Prostate gland (tissue), 2 donors: ENCODE results near the gene MT2A.

Source experiments
- CTCF ChIP-seq, 4 experiments: fragments of 200-600 bp in 2 of 4; fragments of 450-650 bp in 2 of 4; sonication (generic) in 2 of 4; IDR thresholded peaks; 1 replicate in 3 of 4; 2 replicates in 1 of 4; pipeline ENCODE4 v1.5.1; 2016 to 2019; ENCODE audit warnings: antibody characterized with exemption in 4 of 4, mild to moderate bottlenecking in 2 of 4, moderate library complexity in 2 of 4
- POLR2AphosphoS5 ChIP-seq: sonication (generic); formaldehyde crosslinking; IDR thresholded peaks from one replicate; pipeline ENCODE4 v1.6.1; 2017; ENCODE audit warnings: antibody characterized with exemption

- TF ChIP-seq CTCF (IDR thresholded peaks at IDR 0.05) (peak; percentile 23 to 79 (median 72)), POLR2AphosphoS5 (peak; percentile 29)
These were observed 31.6 kb upstream of the MT2A start for GRCh38 chr16:56576585-56577299.
